Measurements from ENCODE around the gene ZSCAN22. TPM values are rescaled to one million over a fixed set of nuclear protein-coding genes. Genes with fewer than 3 reads are reported as not detected.

The ZSCAN22 gene
- total RNA-seq, 1 experiment from 2014 or later = not detected

- 0 out of 2 replicates have a peak, but pooled peaks cover 4% of the 10 kb centered on the region for H3K36me3 ChIP-seq (ENCODE audit: low read depth)
- no peak overlapping the region for H3K27ac ChIP-seq
- H3K9me2 ChIP-seq (ENCODE audit: insufficient read depth) = no peaks in the 10 kb centered on the region
- H3K79me2 ChIP-seq (ENCODE audit: low read depth) = peaks cover 4% of the 10 kb centered on the region
- CTCF ChIA-PET = no interaction called here
- no peak overlapping the region for H3K4me2 ChIP-seq
- H3K4me3 ChIP-seq = no peak overlapping the region
- no peaks in the 10 kb centered on the region for H3K27me3 ChIP-seq (ENCODE audit: insufficient read depth, low read depth)
- H4K20me1 ChIP-seq (ENCODE audit: insufficient read depth) = no peaks in the 10 kb centered on the region
- intact Hi-C loops (cut with micrococcal nuclease; ENCODE audit: unreplicated experiment) = no loop called here
- no peak for DNase-seq
- no TSS peak for BruUV-seq (replicated peaks)
- H3K9me3 ChIP-seq (ENCODE audit: insufficient read depth, low read depth) = no peaks in the 10 kb centered on the region
- no peaks in the 10 kb centered on the region; the same call in 1 of the 2 replicates for H3F3A ChIP-seq (ENCODE audit: insufficient read depth, low read depth)
- POLR2A ChIA-PET (ENCODE audit: unreplicated experiment) = no interaction called here
- H2AFZ ChIP-seq = no peak overlapping the region
- TF ChIP-seq, protein P1, sequence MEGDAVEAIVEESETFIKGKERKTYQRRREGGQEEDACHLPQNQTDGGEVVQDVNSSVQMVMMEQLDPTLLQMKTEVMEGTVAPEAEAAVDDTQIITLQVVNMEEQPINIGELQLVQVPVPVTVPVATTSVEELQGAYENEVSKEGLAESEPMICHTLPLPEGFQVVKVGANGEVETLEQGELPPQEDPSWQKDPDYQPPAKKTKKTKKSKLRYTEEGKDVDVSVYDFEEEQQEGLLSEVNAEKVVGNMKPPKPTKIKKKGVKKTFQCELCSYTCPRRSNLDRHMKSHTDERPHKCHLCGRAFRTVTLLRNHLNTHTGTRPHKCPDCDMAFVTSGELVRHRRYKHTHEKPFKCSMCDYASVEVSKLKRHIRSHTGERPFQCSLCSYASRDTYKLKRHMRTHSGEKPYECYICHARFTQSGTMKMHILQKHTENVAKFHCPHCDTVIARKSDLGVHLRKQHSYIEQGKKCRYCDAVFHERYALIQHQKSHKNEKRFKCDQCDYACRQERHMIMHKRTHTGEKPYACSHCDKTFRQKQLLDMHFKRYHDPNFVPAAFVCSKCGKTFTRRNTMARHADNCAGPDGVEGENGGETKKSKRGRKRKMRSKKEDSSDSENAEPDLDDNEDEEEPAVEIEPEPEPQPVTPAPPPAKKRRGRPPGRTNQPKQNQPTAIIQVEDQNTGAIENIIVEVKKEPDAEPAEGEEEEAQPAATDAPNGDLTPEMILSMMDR (conservative IDR thresholded peaks at IDR 0.05) = no peak
- TF ChIP-seq EZH2 (IDR thresholded peaks at IDR 0.05; ENCODE audit: low read depth) = no peak
- no peaks in the 10 kb centered on the region; the same call in 1 of the 2 replicates for H3K4me1 ChIP-seq (replicated peaks; ENCODE audit: insufficient read depth)
These were observed 26.2 kb upstream of the ZSCAN22 start for GRCh38 chr19:58300620-58301019.

DNA sequence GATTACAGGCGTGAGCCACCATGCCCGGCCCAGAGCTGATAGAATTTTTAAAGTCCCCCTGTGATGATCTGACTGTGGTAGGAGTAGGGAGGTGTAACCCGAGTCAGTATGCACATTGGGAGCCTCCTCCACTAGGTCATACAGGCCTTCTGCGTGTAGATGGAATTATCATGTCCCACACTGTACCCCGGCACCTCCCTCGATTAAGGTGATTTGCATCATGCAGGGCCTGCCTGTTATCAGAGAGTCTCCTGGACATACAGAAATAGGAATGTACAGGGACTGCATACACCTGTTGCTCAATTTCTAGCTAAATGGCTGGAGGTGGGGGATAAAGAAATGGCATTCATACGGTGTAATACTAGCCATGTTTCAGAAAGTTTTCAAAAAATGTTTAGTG is 22.5 kb upstream of the ZSCAN22 start:
- H3K4me3 ChIP-seq = no peak overlapping the region
- H3K4me2 ChIP-seq = peak overlapping the region; percentile 97; the same call in 1 of the 2 replicates
- no peaks in the 10 kb centered on the region for H4K20me1 ChIP-seq (ENCODE audit: insufficient read depth)
- BruUV-seq (replicated peaks) = no TSS peak
- no peaks in the 10 kb centered on the region for H3K9me2 ChIP-seq (ENCODE audit: insufficient read depth)
- ChIA-PET POLR2A (ENCODE audit: unreplicated experiment) (no interaction called here), CTCF (no interaction called here)
- no peak for TF ChIP-seq EZH2 (IDR thresholded peaks at IDR 0.05; ENCODE audit: low read depth)
- TF ChIP-seq, protein P1 (conservative IDR thresholded peaks at IDR 0.05) = no peak
- peaks cover 6% of the 10 kb centered on the region for H3K4me1 ChIP-seq (replicated peaks; ENCODE audit: insufficient read depth)
- H3K27ac ChIP-seq = no peak overlapping the region
- H2AFZ ChIP-seq = no peak overlapping the region
- H3K9me3 ChIP-seq (ENCODE audit: insufficient read depth, low read depth) = no peaks in the 10 kb centered on the region
- H3F3A ChIP-seq (ENCODE audit: insufficient read depth, low read depth) = no peaks in the 10 kb centered on the region; the same call in 1 of the 2 replicates
- no peak for DNase-seq
- H3K79me2 ChIP-seq (ENCODE audit: low read depth) = peaks cover 18% of the 10 kb centered on the region
- intact Hi-C loops (cut with micrococcal nuclease; ENCODE audit: unreplicated experiment) = loop anchor here (2.0 kb wide), 1 partner anchor 23 kb away; the partner anchor contains the start of gene ZSCAN22
- no peaks in the 10 kb centered on the region for H3K27me3 ChIP-seq (ENCODE audit: insufficient read depth, low read depth)
- no peaks in the 10 kb centered on the region for H3K36me3 ChIP-seq (ENCODE audit: low read depth)

- no peaks in the 10 kb centered on the region for H4K20me1 ChIP-seq (ENCODE audit: insufficient read depth)
- H2AFZ ChIP-seq = peak overlapping the region; percentile 78
- TF ChIP-seq, protein P1 (conservative IDR thresholded peaks at IDR 0.05) = no peak
- no peak for TF ChIP-seq EZH2 (IDR thresholded peaks at IDR 0.05; ENCODE audit: low read depth)
- DNase-seq = no peak
- no peaks in the 10 kb centered on the region for H3K9me2 ChIP-seq (ENCODE audit: insufficient read depth)
- H3K4me1 ChIP-seq (replicated peaks; ENCODE audit: insufficient read depth) = peaks cover 6% of the 10 kb centered on the region
- H3K27me3 ChIP-seq (ENCODE audit: insufficient read depth, low read depth) = no peaks in the 10 kb centered on the region
- ChIA-PET POLR2A (ENCODE audit: unreplicated experiment) (interaction anchor here (0.5 to 1.0 kb wide), 5 partner anchors 22 to 558 kb away, joined by 3 to 20 read pairs (median 4); partner anchors contain the start of genes ZNF776 and ZSCAN22), CTCF (no interaction called here)
- BruUV-seq (replicated peaks) = no TSS peak
- no peak overlapping the region for H3K27ac ChIP-seq
- peaks cover 18% of the 10 kb centered on the region for H3K79me2 ChIP-seq (ENCODE audit: low read depth)
- no peaks in the 10 kb centered on the region; the same call in 1 of the 2 replicates for H3F3A ChIP-seq (ENCODE audit: insufficient read depth, low read depth)
- peak overlapping the region; percentile 97 for H3K4me2 ChIP-seq
- intact Hi-C loops (cut with micrococcal nuclease; ENCODE audit: unreplicated experiment) = loop anchor here (1.0 to 2.0 kb wide), 3 partner anchors 22 to 745 kb away; partner anchors contain the start of genes ZNF550, ZNF8 and ZSCAN22
- no peaks in the 10 kb centered on the region for H3K9me3 ChIP-seq (ENCODE audit: insufficient read depth, low read depth)
- no peaks in the 10 kb centered on the region for H3K36me3 ChIP-seq (ENCODE audit: low read depth)
- peak overlapping the region; percentile 94 for H3K4me3 ChIP-seq
These were observed 22.1 kb upstream of the ZSCAN22 start for GRCh38 chr19:58304748-58305064.

Data from PC-9 (cell line).